B cell (primary cell): ENCODE results near the gene ZNF420.

Source experiments
- EZH2 ChIP-seq: IDR thresholded peaks from 2 replicates; pipeline ENCODE4 v1.6.1; 2012; ENCODE audit warnings: borderline replicate concordance, low read depth, mild to moderate bottlenecking, moderate library complexity, low read length; ENCODE audit not compliant: insufficient read depth, poor library complexity, severe bottlenecking
- TF ChIP-seq, protein P1 (sequence below): fragments of 200-600 bp; IDR thresholded peaks from one replicate; pipeline ENCODE4 v1.8.0; 2022; ENCODE audit warnings: antibody characterized with exemption, mild to moderate bottlenecking

DNA sequence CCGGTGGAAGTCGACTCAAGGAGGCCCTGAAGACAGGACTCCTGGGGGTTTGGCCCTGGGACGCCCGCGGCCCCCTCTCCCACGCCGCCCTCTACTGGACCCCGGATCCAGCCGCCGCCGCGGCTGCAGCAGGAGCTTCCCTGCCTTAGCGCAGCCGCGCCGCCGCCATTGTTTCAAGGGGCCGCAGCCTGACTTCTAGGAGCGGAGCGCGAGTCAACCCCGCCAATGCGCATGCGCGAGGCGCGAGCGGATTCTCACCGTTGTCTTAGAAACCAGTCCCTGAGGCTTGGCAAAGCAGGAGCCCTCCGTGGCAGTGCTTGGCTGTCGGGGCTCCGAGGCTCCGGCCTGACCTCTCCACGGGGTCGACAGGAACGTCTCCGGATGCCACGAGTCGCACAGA lies 19.1 kb upstream of the ZNF420 start:
- TF ChIP-seq, protein P1, sequence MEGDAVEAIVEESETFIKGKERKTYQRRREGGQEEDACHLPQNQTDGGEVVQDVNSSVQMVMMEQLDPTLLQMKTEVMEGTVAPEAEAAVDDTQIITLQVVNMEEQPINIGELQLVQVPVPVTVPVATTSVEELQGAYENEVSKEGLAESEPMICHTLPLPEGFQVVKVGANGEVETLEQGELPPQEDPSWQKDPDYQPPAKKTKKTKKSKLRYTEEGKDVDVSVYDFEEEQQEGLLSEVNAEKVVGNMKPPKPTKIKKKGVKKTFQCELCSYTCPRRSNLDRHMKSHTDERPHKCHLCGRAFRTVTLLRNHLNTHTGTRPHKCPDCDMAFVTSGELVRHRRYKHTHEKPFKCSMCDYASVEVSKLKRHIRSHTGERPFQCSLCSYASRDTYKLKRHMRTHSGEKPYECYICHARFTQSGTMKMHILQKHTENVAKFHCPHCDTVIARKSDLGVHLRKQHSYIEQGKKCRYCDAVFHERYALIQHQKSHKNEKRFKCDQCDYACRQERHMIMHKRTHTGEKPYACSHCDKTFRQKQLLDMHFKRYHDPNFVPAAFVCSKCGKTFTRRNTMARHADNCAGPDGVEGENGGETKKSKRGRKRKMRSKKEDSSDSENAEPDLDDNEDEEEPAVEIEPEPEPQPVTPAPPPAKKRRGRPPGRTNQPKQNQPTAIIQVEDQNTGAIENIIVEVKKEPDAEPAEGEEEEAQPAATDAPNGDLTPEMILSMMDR, result no peak
- TF ChIP-seq EZH2, result no peak
